Progenitor cell of endocrine pancreas (in vitro differentiated cells): ENCODE results near the gene ST7. TPM values are rescaled to one million over a fixed set of nuclear protein-coding genes. Genes with fewer than 3 reads are reported as not detected.
"Not testable (repeated sequence)": the region's sequence is repeated elsewhere in the genome, so short reads cannot be mapped to it uniquely, and the experiment has no call there.

ENCODE experiments used
- DNase-seq: peaks from one replicate; pipeline ENCODE4 v3.0.0; 2021; ENCODE audit warnings: low spot score; ENCODE audit not compliant: unreplicated experiment
- H3K27ac Mint-ChIP-seq: 2 replicates; pipeline ENCODE4 v1.8.0; 2021; ENCODE audit warnings: mild to moderate bottlenecking, moderate library complexity, mixed read lengths
- H3K27me3 Mint-ChIP-seq: 2 replicates; pipeline ENCODE4 v1.8.0; 2021; ENCODE audit warnings: mixed read lengths
- H3K36me3 Mint-ChIP-seq: 2 replicates; pipeline ENCODE4 v1.8.0; 2022; ENCODE audit warnings: mixed read lengths; ENCODE audit not compliant: insufficient read depth
- H3K4me1 Mint-ChIP-seq: 2 replicates; pipeline ENCODE4 v1.8.0; 2021; ENCODE audit warnings: low read depth, mixed read lengths
- H3K4me3 Mint-ChIP-seq: 2 replicates; pipeline ENCODE4 v1.8.0; 2021; ENCODE audit warnings: low read depth, mild to moderate bottlenecking, moderate library complexity, mixed read lengths
- H3K9me3 Mint-ChIP-seq: 2 replicates; pipeline ENCODE4 v1.8.0; 2021; ENCODE audit warnings: low read depth, mixed read lengths
- total RNA-seq: library from RNA; stranded (reverse); gene quantifications from 2 replicates; pipeline ENCODE4 v1.2.1, GENCODE V29; 2021
- TF ChIP-seq, protein P1 (sequence below): fragments of 200-600 bp; sonication (generic); IDR thresholded peaks from one replicate; pipeline ENCODE4 v1.5.0; 2021; ENCODE audit warnings: antibody characterized with exemption, mild to moderate bottlenecking; ENCODE audit not compliant: unreplicated experiment

ST7 gene
- total RNA-seq, 1 donor from 2014 or later: 24.8 TPM

DNA sequence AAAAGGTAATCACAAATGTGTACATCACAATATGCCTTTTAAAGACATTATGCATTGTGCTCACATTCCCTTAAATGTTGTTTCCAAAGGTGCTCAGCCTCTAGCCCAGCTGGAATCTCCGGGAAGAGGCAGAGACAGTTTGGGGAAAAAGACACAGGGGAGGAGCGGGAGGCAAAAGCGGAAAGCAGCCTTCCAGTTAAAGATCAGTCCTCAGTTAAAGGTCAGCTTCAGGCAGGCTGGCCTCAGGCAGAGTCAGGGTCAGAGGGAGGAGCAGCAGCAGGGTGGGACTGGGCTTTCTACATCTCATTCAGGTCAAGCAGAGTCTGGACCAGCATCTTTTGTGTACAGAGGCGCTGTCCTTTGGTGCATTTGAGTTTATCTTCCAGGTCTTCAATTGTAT, 18.6 kb downstream of the ST7 start:
- Mint-ChIP-seq H3K27ac (no peak overlapping the region), H3K9me3 (peaks cover 3% of the 10 kb centered on the region), H3K36me3 (peaks cover 3% of the 10 kb centered on the region), H3K27me3 (no peaks in the 10 kb centered on the region), H3K4me1 (peaks cover 5% of the 10 kb centered on the region), H3K4me3 (no peak overlapping the region)
- no peak for DNase-seq
- TF ChIP-seq, protein P1, sequence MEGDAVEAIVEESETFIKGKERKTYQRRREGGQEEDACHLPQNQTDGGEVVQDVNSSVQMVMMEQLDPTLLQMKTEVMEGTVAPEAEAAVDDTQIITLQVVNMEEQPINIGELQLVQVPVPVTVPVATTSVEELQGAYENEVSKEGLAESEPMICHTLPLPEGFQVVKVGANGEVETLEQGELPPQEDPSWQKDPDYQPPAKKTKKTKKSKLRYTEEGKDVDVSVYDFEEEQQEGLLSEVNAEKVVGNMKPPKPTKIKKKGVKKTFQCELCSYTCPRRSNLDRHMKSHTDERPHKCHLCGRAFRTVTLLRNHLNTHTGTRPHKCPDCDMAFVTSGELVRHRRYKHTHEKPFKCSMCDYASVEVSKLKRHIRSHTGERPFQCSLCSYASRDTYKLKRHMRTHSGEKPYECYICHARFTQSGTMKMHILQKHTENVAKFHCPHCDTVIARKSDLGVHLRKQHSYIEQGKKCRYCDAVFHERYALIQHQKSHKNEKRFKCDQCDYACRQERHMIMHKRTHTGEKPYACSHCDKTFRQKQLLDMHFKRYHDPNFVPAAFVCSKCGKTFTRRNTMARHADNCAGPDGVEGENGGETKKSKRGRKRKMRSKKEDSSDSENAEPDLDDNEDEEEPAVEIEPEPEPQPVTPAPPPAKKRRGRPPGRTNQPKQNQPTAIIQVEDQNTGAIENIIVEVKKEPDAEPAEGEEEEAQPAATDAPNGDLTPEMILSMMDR: no peak

DNA sequence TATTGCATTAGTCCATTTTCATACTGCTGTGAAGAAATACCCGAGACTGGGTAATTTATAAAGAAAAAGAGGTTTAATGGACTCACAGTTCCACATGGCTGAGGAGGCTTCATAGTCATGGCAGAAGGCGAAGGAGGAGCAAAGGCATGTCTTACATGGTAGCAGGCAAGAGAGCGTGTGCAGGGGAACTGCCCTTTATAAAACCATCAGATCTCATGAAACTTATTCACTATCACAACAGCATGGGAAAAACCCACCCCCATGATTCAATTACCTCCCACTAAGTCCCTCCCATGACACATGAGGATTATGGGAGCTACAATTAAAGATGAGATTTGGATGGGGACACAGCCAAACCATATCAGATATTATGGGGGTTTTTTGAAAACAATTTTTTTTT, 21.7 kb downstream of the ST7 start:
- not testable (repeated sequence) for H3K4me3 Mint-ChIP-seq, H3K27me3 Mint-ChIP-seq, H3K36me3 Mint-ChIP-seq, H3K27ac Mint-ChIP-seq, H3K9me3 Mint-ChIP-seq, DNase-seq, H3K4me1 Mint-ChIP-seq

DNA sequence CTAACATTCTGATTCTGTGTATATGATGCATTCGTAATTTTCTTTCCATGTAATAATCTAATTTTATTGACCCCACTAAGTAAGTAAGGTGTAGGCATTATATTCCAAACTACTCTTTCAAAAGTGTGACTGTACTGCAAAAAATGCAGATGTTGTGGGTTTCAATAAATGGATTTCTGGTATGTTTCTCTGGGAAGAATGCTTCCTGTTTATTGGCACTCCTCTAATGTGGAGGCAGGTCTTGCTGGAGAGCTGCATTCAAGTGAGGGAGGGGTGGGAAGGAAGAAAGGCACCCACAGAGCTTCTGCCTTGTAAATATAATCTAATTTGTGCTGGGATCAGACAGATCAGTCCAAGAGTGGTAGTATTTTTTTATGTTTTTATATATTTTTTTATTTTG, 23.9 kb downstream of the ST7 start:
- H3K9me3 Mint-ChIP-seq: peaks cover 3% of the 10 kb centered on the region
- TF ChIP-seq, protein P1: no peak
- DNase-seq: no peak

DNA sequence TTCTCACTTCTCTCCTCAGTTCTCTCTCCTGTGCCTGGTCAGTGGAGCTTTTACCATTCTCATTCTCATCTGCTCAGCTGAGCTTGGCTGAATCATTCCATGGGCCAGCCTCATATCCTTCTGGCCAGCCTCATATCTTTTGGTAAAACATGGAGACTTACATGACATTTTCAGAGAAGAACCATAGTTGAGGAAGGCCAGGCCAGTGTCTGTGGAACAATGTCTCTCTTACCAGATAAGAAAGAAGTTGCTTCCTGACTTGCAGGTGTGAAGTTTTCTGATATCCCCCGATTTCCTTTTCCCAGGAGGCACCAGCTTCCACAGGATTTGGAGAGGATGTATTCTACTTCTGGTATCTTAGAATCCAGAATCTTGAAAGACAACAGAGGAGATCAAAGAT, 24.7 kb downstream of the ST7 start:
- Mint-ChIP-seq H3K4me1 (no peaks in the 10 kb centered on the region), H3K36me3 (peaks cover 4% of the 10 kb centered on the region), H3K27ac (no peak overlapping the region), H3K9me3 (peaks cover 3% of the 10 kb centered on the region), H3K4me3 (no peak overlapping the region), H3K27me3 (no peaks in the 10 kb centered on the region)
- no peak for DNase-seq
- TF ChIP-seq, protein P1: no peak

More for the DNA sequence above, 23.9 kb downstream of the ST7 start:
- Mint-ChIP-seq H3K27me3 (no peaks in the 10 kb centered on the region), H3K36me3 (peaks cover 4% of the 10 kb centered on the region), H3K4me3 (no peak overlapping the region), H3K27ac (no peak overlapping the region), H3K4me1 (peaks cover 2% of the 10 kb centered on the region)

DNA sequence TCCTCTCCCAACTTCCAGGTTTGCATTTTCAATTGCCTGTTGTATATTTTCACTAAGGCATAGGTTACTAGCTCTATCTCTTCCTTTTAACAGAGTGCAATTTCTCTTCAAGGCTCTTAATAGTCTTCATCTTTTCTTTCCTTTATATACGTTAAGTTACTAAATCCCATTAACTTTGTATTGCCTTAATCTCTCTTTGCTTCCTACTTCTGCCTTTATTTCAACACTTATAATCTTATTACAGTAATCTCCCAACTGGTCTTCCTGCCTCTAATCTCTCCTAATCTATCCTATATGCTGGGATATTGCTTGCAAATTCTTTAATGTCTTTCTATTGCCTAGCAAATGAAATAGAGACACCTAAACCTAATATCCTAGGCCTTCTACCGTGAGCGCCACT, 26.1 kb downstream of the ST7 start:
- TF ChIP-seq, protein P1: no peak
- Mint-ChIP-seq H3K27me3 (no peaks in the 10 kb centered on the region), H3K4me3 (no peak overlapping the region)

DNA sequence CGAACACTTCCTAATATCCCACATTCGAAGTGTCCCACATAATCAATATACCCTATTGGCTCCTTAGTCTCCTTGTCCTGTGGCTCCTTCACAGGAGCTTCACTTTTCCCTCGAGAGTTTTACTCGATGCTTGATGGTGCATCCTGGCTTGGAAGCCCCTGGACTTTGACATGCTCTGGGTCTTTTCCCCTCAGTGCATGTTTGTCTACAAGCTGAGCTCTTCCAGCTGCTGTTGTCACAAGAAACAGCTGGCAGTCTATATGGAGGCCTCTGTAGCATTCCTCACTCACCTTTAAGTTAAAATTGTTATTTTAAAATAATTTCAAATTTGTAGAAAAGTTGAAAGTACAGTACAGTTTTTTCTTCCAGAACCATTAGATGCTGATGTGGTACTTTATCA, 27.1 kb downstream of the ST7 start:
- no peaks in the 10 kb centered on the region for H3K4me1 Mint-ChIP-seq
- no peak overlapping the region for H3K27ac Mint-ChIP-seq
- H3K9me3 Mint-ChIP-seq: no peaks in the 10 kb centered on the region
- DNase-seq: no peak
- H3K4me3 Mint-ChIP-seq: no peak overlapping the region
- TF ChIP-seq, protein P1: no peak
- no peaks in the 10 kb centered on the region for H3K27me3 Mint-ChIP-seq
- peaks cover 1% of the 10 kb centered on the region for H3K36me3 Mint-ChIP-seq

More for the DNA sequence above, 26.1 kb downstream of the ST7 start:
- Mint-ChIP-seq H3K36me3 (peaks cover 3% of the 10 kb centered on the region), H3K27ac (no peak overlapping the region), H3K9me3 (peaks cover 3% of the 10 kb centered on the region), H3K4me1 (no peaks in the 10 kb centered on the region)
- DNase-seq: no peak
